ENCODE data around the gene C5orf22.

The C5orf22 gene

GRCh38 chr5:31531888-31532547 is at the start of gene C5orf22, which contains the start of gene DROSHA:
Gene C5orf22 (plus strand): TSS chr5:31532301. CDS start chr5:31532393, 92 bp downstream.
Gene DROSHA (minus strand): TSS chr5:31532093. CDS start chr5:31529059, 3,034 bp downstream.
- DNase-seq (ENCODE audit: low spot score), result peak; percentile 96

- DNase-seq (ENCODE audit: low spot score), result no peak
These were observed 46.5 kb upstream of the C5orf22 start for GRCh38 chr5:31485376-31486207.

GRCh38 chr5:31486441-31486840 is 45.7 kb upstream of the C5orf22 start:
- no peak for DNase-seq (ENCODE audit: low spot score)

- DNase-seq (ENCODE audit: low spot score), result no peak
These were observed 44.6 kb upstream of the C5orf22 start for GRCh38 chr5:31487506-31487905.

GRCh38 chr5:31492869-31493268 is 39.2 kb upstream of the C5orf22 start:
- DNase-seq (ENCODE audit: low spot score), result no peak

- no peak for DNase-seq (ENCODE audit: low spot score)
These were observed 36.8 kb upstream of the C5orf22 start for GRCh38 chr5:31495336-31495735.

GRCh38 chr5:31496301-31496700 is 35.8 kb upstream of the C5orf22 start:
- DNase-seq (ENCODE audit: low spot score), result no peak

GRCh38 chr5:31496891-31497290 is 35.2 kb upstream of the C5orf22 start:
- no peak for DNase-seq (ENCODE audit: low spot score)

- DNase-seq (ENCODE audit: low spot score), result no peak
These were observed 31.8 kb upstream of the C5orf22 start for GRCh38 chr5:31500256-31500655.

- no peak for DNase-seq (ENCODE audit: low spot score)
These were observed 29.6 kb upstream of the C5orf22 start for GRCh38 chr5:31502506-31502905.

- peak; percentile 62 for DNase-seq (ENCODE audit: low spot score)
These were observed 27.6 kb upstream of the C5orf22 start for GRCh38 chr5:31504529-31504928.

- DNase-seq (ENCODE audit: low spot score), result no peak
These were observed 20.8 kb upstream of the C5orf22 start for GRCh38 chr5:31511305-31511704.

GRCh38 chr5:31516802-31517201 is 15.3 kb upstream of the C5orf22 start:
- no peak for DNase-seq (ENCODE audit: low spot score)

- no peak for DNase-seq (ENCODE audit: low spot score)
These were observed 9.1 kb upstream of the C5orf22 start for GRCh38 chr5:31523041-31523440.

- DNase-seq (ENCODE audit: low spot score), result no peak
These were observed 1.4 kb upstream of the C5orf22 start for GRCh38 chr5:31530541-31531265.

GRCh38 chr5:31531543-31531887 is 586 bp upstream of the C5orf22 start:
- no peak for DNase-seq (ENCODE audit: low spot score)

- DNase-seq (ENCODE audit: low spot score), result no peak
These were observed 2.5 kb downstream of the C5orf22 start for GRCh38 chr5:31534527-31535046.

- DNase-seq (ENCODE audit: low spot score), result no peak
These were observed 4.8 kb downstream of the C5orf22 start for GRCh38 chr5:31536873-31537272.

GRCh38 chr5:31537349-31537748 is 5.2 kb downstream of the C5orf22 start:
- no peak for DNase-seq (ENCODE audit: low spot score)

GRCh38 chr5:31537851-31538250 is 5.8 kb downstream of the C5orf22 start:
- no peak for DNase-seq (ENCODE audit: low spot score)

- DNase-seq (ENCODE audit: low spot score), result peak; percentile 27
These were observed 17.0 kb downstream of the C5orf22 start for GRCh38 chr5:31549114-31549513.

GRCh38 chr5:31551878-31552277 is 19.8 kb downstream of the C5orf22 start:
- no peak for DNase-seq (ENCODE audit: low spot score)

- DNase-seq (ENCODE audit: low spot score), result no peak
These were observed 21.8 kb downstream of the C5orf22 start for GRCh38 chr5:31553863-31554262.
